H1 (cell line): ENCODE measurements around the gene FIZ1. TPM values are rescaled to one million over a fixed set of nuclear protein-coding genes. Genes with fewer than 3 reads are reported as not detected.

ENCODE experiments used
- KDM1A ChIP-seq: fragments of 200-600, 300-600 bp; sonication (generic); IDR thresholded peaks from 2 replicates; pipeline ENCODE4 v1.7.1; 2016; ENCODE audit warnings: mild to moderate bottlenecking, low read length, borderline replicate concordance
- NRF1 ChIP-seq: IDR thresholded peaks from 2 replicates; pipeline ENCODE4 v1.6.1; 2011; ENCODE audit warnings: mild to moderate bottlenecking, low read depth, low read length, improper control_type of control experiment
- SP4 ChIP-seq: IDR thresholded peaks from 2 replicates; pipeline ENCODE4 v1.6.1; 2012; ENCODE audit warnings: low read length, inconsistent platforms
- ZNF274 ChIP-seq: IDR thresholded peaks from 2 replicates; pipeline ENCODE4 v1.7.0; 2012; ENCODE audit warnings: low read length, borderline replicate concordance; ENCODE audit errors: extremely low read depth
- polyA plus RNA-seq, 7 experiments: library from polyadenylated mRNA; depleted of rRNA in 3 of 7; stranded (reverse) in 5 of 7; unstranded in 2 of 7; fragments of >200 nt in 5 of 7; fragments of 200-250 nt in 2 of 7; gene quantifications; 1 replicate in 5 of 7; 2 replicates in 1 of 7; 4 replicates in 1 of 7; pipeline versions ENCODE4 v1.2.1 to v1.2.3, GENCODE V29; 2011 to 2013; ENCODE audit warnings: missing spikeins in 2 of 7, mixed read lengths in 2 of 7
- total RNA-seq: library from RNA; stranded (reverse); fragmentation: NEBNext Ultra II Directional; extraction: Animal tissue kit (Norgen Biotek cat#: 25700); gene quantifications from 2 replicates; pipeline ENCODE4 v1.2.1, GENCODE V29; 2021

FIZ1 gene
- total and polyA plus RNA-seq, 2 of the 8 experiments (the other 6 are each of a cell fraction or from before 2014, with no cell fraction given), result 9.1 to 18.5 TPM

DNA sequence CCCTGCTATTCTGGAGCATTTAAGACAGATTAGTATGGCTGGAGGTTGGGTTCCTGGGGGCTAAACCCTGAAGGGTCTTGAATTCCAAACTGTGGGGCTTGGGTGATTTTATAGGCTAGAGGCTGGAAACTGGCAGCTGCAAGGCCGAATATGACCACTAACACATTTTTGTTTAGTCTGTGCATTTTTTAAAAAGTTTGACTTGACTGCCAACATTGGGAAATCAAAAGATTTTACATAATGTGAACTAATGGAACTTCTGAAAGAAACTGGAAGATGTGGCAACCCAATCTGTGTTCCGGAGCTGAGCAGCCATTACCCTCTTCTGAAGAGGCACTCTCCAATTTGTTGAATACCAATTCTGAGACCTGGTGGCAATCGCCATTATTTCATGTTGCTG is 20.0 kb upstream of the FIZ1 start (continued):
- TF ChIP-seq ZNF274 (no peak), SP4 (no peak), KDM1A (no peak), NRF1 (no peak)
